NCI-H2196 treated with DMSO at 0.1 percent for 48 hours (cell line): ENCODE data around the gene UTS2R.
"Not testable (repeated sequence)": the region's sequence is repeated elsewhere in the genome, so short reads cannot be mapped to it uniquely, and the experiment has no call there.

Experiments
- DNase-seq: peaks from one replicate; lab custom pipeline; 2025; ENCODE audit not compliant: unreplicated experiment; lab: John Stamatoyannopoulos, UW

The UTS2R gene

DNA sequence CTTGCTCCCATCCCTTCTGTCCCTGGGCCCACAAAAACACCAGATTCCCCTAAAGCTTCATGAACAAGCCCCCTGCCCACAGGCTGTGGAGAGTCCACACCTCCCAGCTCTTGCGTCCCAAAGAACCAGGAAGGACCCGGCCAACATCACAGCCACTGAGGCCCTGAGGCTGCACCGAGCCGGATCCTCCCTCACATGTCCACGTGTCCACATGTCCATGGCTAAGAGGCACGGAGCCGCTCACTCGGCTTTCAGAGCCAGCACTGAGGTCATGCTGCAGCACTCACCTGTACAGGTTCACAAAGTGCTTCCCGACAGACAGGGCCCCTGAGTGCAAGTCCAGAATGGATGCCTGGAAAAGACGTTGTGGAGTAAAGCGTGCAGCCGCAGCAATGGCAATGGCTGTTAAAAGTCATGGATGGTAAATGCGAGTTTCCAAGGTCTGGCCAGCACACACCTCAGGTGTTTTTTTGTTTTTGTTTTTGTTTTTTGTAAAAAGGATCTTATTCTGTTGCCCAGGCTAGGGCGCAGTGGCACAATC, 34.6 kb downstream of the UTS2R start:
- DNase-seq = no peak

DNA sequence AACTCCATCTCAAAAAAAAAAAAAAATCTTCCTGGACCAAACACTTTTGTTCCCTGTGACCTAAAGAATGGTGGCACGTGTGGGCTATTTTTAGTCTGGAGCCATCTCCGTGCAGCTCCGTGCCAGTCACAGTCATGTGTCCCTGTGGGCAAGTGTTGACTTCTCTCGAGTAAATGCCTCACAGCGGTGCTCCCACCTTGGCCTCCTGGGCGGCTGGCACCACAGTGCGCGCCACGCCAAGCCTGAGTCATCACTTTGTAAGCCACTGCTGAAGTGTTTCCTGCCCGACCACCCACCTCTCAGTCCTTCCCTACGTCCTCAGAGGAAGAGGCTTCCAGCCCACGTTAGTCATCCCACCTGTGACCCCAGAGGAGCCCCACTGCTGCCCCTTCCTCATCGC, 35.7 kb downstream of the UTS2R start:
- DNase-seq = no peak

- DNase-seq = no peak
These were observed 36.8 kb downstream of the UTS2R start for GRCh38 chr17:82408288-82408937.

DNA sequence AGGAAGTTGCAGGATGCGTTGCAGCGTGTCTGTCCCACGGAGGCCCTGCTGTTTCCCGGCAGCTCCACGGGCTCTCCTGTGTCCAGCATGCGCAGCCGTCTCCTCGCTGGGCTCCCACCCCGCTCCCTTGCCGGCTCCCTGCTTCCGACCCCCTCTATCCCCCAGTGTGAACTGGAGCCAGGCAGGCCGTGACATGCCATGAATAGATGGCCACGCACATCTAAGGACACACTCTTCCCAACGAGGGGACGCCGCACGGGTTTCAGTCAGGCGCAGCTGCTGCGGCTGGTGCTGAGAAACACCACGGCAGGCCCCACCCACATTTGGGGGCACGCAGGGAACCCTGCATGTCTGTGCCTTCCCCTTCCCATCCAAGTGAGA, 37.4 kb downstream of the UTS2R start:
- no peak for DNase-seq

DNA sequence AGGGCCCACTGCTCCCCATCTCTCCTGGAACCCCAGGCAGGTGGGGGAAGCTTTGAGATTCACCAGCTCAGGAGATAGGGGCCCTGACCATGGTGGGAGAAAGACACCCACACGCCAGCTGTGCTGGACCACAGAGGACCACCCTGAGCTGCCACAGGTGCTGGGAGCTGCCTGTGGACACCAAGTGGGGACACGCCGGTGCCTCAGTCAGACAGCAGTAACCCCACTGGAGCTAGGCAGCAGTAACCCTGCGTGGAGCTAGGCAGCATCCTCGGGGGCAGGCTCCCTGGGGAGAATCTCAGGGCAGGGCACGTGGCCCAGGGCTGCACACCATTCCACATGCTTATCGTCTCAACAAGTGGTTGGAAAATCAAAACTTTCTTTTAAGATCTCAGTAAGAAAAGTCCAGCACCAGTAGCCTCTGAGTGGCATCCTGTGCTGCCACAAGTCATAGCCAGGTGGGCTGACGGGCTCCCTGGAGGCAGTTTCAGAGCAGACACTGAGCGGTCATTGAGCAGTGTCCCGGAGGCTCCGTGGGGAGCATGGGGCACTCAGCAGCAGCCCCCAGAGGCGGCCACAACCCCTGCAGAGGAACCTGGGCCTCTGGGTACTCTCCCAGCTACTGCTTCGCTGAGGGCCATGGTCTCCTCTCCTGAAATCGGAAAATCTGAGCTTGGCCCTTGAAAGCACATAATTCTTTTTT, 38.6 kb downstream of the UTS2R start:
- DNase-seq = no peak

- no peak for DNase-seq
These were observed 40.0 kb downstream of the UTS2R start for GRCh38 chr17:82411396-82412053.

DNA sequence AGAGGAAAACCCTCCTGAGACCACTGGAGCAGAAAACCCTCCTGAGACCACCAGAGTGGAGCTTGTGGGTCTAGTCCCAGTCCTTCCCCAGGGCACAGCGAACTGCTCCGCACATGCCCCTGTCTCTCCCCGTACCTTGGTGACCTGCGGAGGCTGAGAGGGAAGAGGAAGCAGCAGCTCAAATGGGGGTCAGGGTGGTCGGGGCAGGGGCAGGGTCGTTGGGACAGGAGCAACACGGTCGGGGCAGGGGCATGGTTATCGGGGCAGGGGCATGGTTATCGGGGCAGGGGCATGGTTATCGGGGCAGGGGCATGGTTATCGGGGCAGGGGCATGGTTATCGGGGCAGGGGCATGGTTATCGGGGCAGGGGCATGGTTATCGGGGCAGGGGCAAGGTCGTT, 40.5 kb downstream of the UTS2R start:
- not testable (repeated sequence) for DNase-seq

- peak; percentile 73 for DNase-seq
These were observed 41.3 kb downstream of the UTS2R start for GRCh38 chr17:82412535-82413520.

DNA sequence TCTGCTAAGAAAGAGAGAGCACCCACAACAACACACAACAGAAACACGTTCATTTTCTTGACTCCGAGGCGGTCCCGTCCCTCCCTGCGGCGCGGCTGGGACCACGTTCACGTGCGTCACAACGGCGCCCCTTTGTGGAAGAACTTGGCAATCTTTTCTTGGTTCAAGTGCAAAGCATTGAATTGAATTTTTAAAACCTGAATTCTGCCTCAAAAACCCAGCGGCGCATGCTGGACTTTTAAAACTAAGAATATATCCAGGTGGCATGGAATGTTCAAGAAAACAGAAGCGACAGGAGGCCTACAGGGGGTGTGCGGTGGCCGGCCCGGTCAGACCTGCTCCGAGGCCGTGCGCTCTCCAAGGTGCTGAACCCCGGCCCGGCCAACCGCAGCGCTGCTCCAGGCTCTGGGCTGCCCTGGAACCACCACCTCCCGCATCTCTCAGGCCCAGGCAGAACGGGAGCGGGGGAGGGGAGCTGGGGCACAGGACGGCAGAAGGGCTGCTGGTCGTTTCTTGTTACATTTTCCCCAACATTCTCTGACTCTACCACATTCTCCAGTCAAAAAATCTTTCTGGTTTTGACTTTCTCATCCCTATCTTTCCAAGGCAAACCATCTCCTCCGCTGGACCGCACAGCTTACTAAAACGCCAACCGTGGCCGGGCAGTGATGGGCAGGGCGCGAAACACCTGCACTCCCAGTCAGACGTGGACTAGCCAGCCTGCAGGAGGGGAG, 43.1 kb downstream of the UTS2R start:
- peak; percentile 51 for DNase-seq

GRCh38 chr17:82415336-82415735, 43.8 kb downstream of the UTS2R start:
- DNase-seq = no peak

DNA sequence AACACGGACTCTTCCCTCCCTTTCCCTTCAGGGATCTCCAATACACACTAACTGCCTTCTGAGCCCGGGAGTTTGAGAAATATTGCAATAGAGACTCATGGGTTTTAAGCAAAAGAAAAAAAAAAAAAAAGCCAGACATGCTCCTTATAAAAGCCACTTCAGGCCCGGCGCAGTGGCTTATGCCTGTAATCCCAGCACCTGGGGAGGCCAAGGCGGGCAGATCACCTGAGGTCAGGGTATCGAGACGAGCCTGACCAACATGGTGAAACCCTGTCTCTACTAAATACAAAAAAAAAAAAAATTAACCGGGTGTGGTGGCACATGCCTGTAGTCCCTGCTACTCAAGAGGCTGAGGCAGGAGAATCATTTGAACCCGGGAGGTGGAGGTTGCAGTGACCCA, 44.2 kb downstream of the UTS2R start:
- DNase-seq = no peak

DNA sequence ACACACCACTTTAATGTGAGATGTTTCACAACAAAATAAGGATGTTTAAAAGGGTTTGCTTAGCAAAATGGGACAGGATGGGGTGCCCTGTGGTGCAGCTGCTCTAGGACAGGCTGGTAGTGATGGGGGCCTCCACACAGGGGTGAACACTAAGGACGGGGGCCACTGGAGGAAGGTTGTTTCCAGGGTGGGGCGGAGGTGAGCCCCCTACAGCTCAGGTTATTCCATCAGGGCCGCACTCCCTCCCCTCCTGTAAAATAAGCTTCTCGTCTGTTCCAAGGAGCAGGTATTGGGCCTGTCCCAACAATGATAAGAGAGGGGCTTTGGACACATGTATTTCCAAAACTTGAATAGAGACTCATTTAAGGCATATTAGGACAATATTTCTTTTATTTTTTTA, 44.7 kb downstream of the UTS2R start:
- no peak for DNase-seq

DNA sequence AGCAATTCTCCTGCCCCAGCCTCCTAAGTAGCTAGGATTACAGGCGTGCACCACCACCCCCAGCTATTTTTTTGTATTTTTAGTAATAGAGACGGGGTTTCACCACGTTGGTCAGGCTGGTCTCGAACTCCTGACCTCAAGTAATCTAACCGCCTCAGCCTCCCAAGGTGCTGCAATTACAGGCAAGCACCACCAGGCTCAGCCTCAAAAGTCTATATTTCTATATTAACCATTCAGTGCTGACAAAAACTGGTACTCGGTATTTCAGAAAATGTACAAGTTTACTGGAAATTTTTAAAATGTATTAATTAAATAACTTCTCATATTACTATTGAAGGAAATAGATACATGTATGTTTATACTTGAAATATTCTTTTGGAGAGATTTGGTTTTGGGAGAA, 45.2 kb downstream of the UTS2R start:
- DNase-seq = no peak

DNA sequence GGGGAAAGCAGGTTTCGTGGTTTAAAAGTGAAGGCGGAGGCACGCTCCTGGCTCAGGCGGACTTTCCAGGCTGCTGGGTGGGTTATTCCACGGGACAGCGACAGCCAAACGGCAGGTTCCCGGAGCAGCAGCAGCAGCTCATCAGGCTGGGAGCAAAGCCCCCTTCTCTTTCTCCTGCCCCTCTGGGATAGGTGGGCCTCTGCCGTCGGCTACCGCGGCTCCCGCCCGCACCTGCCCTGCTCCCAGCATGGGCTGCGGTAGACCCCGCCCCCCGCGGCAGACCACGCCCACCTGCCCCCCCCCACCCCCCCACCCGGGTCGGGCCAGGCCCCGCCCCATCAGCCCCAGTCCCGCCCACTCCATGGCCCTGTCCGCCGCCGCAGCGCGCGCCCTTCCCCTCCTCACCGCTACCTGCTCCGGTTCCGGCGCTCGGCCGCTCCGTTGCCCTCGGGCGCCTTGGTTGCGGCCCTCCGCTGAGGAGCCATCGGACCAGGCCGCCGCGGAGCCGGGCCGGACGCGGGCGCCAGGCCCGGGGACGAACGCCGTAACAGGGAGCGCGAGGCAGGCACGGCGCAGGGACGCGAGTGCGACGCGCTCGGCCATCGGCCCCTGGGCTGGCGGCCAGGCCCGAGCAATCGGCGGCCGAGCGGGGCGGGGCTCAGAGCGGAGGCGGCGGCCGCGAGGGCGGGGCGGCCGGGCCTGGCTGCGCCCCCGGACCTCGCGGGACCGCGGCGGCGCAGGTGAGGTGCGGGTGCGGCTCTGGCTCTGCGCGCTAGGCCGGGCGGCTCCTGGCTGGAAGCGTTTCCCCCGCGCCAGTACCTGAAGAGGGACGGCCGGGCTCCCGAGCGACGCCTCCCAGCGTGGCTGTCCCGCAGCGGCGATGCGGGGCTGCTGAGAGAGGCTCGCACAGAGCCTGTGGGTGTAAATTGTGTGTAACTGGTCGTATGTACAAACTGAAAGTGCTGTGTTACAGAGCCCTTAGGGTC, 46.7 kb downstream of the UTS2R start, which contains the start of the genes HEXD and OGFOD3:
HEXD (plus strand) TSS at position 347 of the 986 bp plus-strand sequence. CDS start 1,453 bp downstream, outside the sequence.
OGFOD3 (minus strand) TSS at position 586 of the 986 bp plus-strand sequence; CDS start at position 485, 101 bp downstream.
- DNase-seq = peak; percentile 90

DNA sequence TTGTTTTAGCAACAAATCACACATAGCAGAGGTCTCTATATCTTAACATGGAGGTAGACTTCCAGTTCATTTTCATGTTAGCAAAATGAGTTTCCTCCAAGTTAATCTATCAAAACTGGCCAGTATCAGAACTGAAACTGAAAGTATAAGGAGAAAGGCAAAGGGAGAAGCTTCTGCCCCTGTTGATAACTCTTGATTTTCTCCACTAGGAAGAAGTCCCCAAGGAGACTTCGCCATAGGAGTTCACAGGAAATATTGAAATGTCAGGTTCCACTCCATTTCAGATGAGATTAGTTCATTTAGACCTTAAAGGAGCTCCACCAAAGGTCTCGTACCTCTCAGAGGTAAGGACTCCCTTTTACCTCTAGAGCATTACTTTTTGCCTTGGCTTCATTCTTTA, 48.0 kb downstream of the UTS2R start:
- no peak for DNase-seq

DNA sequence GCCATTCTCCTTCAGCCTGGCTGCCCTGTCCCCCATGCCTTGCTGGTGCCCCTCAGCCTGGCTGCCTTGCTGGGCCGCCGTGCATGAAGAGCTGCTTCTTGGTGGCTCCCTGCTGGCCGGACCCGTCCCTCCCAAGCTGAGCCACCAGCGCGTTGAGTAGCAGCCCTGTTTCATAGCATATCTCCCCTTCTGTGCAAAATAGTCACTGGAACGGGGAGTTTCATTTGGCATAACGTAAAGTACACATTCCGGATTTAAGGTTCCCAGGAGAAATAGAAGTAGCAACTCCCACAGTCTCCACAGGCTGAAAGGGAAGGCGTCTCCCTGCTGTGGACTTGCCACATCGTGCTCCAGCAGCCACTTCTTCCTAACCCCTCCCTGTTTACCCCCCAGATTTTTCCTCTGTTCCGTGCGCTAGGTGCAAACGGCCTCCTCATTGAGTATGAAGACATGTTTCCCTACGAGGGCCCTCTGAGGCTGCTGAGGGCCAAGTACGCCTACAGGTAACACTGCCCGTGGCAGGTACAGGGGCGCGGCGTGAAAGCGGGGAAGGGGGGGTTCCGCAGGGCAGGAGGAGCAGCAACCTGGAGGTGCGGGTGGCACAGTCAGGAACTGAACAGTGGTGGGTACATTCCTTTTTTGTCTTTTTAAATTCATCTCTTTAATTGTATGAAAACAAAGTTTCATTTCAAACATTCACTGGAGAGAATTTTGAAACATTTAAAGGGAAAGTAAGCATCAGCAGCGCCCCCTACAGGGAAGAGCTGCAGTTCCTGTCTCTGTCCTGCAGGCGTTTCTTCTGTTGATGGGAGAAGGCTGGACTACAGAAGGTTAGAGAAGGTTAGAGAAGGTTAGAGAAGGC, 52.7 kb downstream of the UTS2R start:
- no peak for DNase-seq

- no peak for DNase-seq
These were observed 53.2 kb downstream of the UTS2R start for GRCh38 chr17:82424863-82425159.
